ENCODE measurements around the gene MCUB. TPM values are rescaled to one million over a fixed set of nuclear protein-coding genes. Genes with fewer than 3 reads are reported as not detected.
"Not testable (repeated sequence)": the region's sequence is repeated elsewhere in the genome, so short reads cannot be mapped to it uniquely, and the experiment has no call there.

The MCUB gene
- total RNA-seq, 2 experiments from 2014 or later = 72.7 to 76.1 TPM

- H3K9me3 Mint-ChIP-seq = peaks cover 5% of the 10 kb centered on the region
- peaks cover 26% of the 10 kb centered on the region for H3K36me3 Mint-ChIP-seq
- peak overlapping the region; percentile 85 for H3K4me3 Mint-ChIP-seq
- H3K4me1 Mint-ChIP-seq = peaks cover 54% of the 10 kb centered on the region
- no peak for DNase-seq
- H3K27me3 Mint-ChIP-seq = no peaks in the 10 kb centered on the region
- peak overlapping the region; percentile 2 for H3K27ac Mint-ChIP-seq
These were observed 2.6 kb downstream of the MCUB start for GRCh38 chr4:109562457-109563239.

- DNase-seq = no peak
- Mint-ChIP-seq H3K36me3 (peaks cover 43% of the 10 kb centered on the region), H3K9me3 (peaks cover 11% of the 10 kb centered on the region), H3K27ac (no peak overlapping the region), H3K4me1 (peaks cover 58% of the 10 kb centered on the region), H3K27me3 (no peaks in the 10 kb centered on the region), H3K4me3 (no peak overlapping the region)
These were observed 11.4 kb downstream of the MCUB start for GRCh38 chr4:109571494-109571893.

- H3K27me3 Mint-ChIP-seq = no peaks in the 10 kb centered on the region
- H3K27ac Mint-ChIP-seq = no peak overlapping the region
- no peak for DNase-seq
- H3K4me3 Mint-ChIP-seq = no peak overlapping the region
- peaks cover 11% of the 10 kb centered on the region for H3K9me3 Mint-ChIP-seq
- H3K36me3 Mint-ChIP-seq = peaks cover 43% of the 10 kb centered on the region
- H3K4me1 Mint-ChIP-seq = peaks cover 59% of the 10 kb centered on the region
These were observed 12.1 kb downstream of the MCUB start for GRCh38 chr4:109572154-109572553.

- Mint-ChIP-seq H3K27ac (peak overlapping the region; percentile 39), H3K4me1 (peaks cover 63% of the 10 kb centered on the region)
These were observed 14.4 kb downstream of the MCUB start for GRCh38 chr4:109574443-109574850.

GRCh38 chr4:109574931-109575804, 15.1 kb downstream of the MCUB start:
- peaks cover 45% of the 10 kb centered on the region for H3K36me3 Mint-ChIP-seq
- DNase-seq = no peak
- peaks cover 58% of the 10 kb centered on the region for H3K4me1 Mint-ChIP-seq
- no peaks in the 10 kb centered on the region for H3K27me3 Mint-ChIP-seq
- H3K4me3 Mint-ChIP-seq = peak overlapping the region; percentile 50
- H3K27ac Mint-ChIP-seq = no peak overlapping the region
- peaks cover 11% of the 10 kb centered on the region for H3K9me3 Mint-ChIP-seq

More at GRCh38 chr4:109574443-109574850, 14.4 kb downstream of the MCUB start:
- H3K36me3 Mint-ChIP-seq = peaks cover 44% of the 10 kb centered on the region
- DNase-seq = no peak
- peaks cover 11% of the 10 kb centered on the region for H3K9me3 Mint-ChIP-seq
- no peaks in the 10 kb centered on the region for H3K27me3 Mint-ChIP-seq
- peak overlapping the region; percentile 50 for H3K4me3 Mint-ChIP-seq

GRCh38 chr4:109576462-109576861, 16.4 kb downstream of the MCUB start:
- peaks cover 57% of the 10 kb centered on the region for H3K4me1 Mint-ChIP-seq
- H3K27me3 Mint-ChIP-seq = no peaks in the 10 kb centered on the region
- peak overlapping the region; percentile 42 for H3K27ac Mint-ChIP-seq
- DNase-seq = no peak
- peaks cover 12% of the 10 kb centered on the region for H3K9me3 Mint-ChIP-seq
- peaks cover 46% of the 10 kb centered on the region for H3K36me3 Mint-ChIP-seq
- H3K4me3 Mint-ChIP-seq = no peak overlapping the region

GRCh38 chr4:109578846-109579245, 18.8 kb downstream of the MCUB start:
- H3K9me3 Mint-ChIP-seq = peaks cover 12% of the 10 kb centered on the region
- peak overlapping the region; percentile 69 for H3K27ac Mint-ChIP-seq
- H3K27me3 Mint-ChIP-seq = no peaks in the 10 kb centered on the region
- H3K4me3 Mint-ChIP-seq = no peak overlapping the region
- H3K4me1 Mint-ChIP-seq = peaks cover 50% of the 10 kb centered on the region
- H3K36me3 Mint-ChIP-seq = peaks cover 52% of the 10 kb centered on the region
- DNase-seq = no peak

GRCh38 chr4:109579997-109580396, 20.0 kb downstream of the MCUB start:
- not testable (repeated sequence) for H3K27me3 Mint-ChIP-seq, H3K4me3 Mint-ChIP-seq, H3K27ac Mint-ChIP-seq, DNase-seq
- Mint-ChIP-seq H3K36me3 (peaks cover 58% of the 10 kb centered on the region), H3K4me1 (peaks cover 50% of the 10 kb centered on the region), H3K9me3 (peaks cover 17% of the 10 kb centered on the region)

GRCh38 chr4:109588176-109588575, 28.1 kb downstream of the MCUB start:
- Mint-ChIP-seq H3K27me3 (no peaks in the 10 kb centered on the region), H3K36me3 (peaks cover 48% of the 10 kb centered on the region), H3K4me3 (peak overlapping the region; percentile 53), H3K27ac (peak overlapping the region; percentile 78), H3K4me1 (peaks cover 71% of the 10 kb centered on the region), H3K9me3 (peaks cover 18% of the 10 kb centered on the region)
- peak; percentile 61 for DNase-seq

GRCh38 chr4:109589119-109589518, 29.1 kb downstream of the MCUB start:
- Mint-ChIP-seq H3K27me3 (no peaks in the 10 kb centered on the region), H3K9me3 (peaks cover 17% of the 10 kb centered on the region), H3K4me1 (peaks cover 68% of the 10 kb centered on the region), H3K4me3 (peak overlapping the region; percentile 53), H3K36me3 (peaks cover 45% of the 10 kb centered on the region), H3K27ac (peak overlapping the region; percentile 78)
- no peak for DNase-seq

- peaks cover 41% of the 10 kb centered on the region for H3K36me3 Mint-ChIP-seq
- DNase-seq = no peak
- H3K27me3 Mint-ChIP-seq = no peaks in the 10 kb centered on the region
- H3K9me3 Mint-ChIP-seq = peaks cover 14% of the 10 kb centered on the region
- peaks cover 66% of the 10 kb centered on the region for H3K4me1 Mint-ChIP-seq
- H3K27ac Mint-ChIP-seq = peak overlapping the region; percentile 78
- H3K4me3 Mint-ChIP-seq = no peak overlapping the region
These were observed 29.6 kb downstream of the MCUB start for GRCh38 chr4:109589605-109590004.

GRCh38 chr4:109590905-109591304, 30.9 kb downstream of the MCUB start:
- H3K4me1 Mint-ChIP-seq = peaks cover 55% of the 10 kb centered on the region
- H3K27me3 Mint-ChIP-seq = no peaks in the 10 kb centered on the region
- peaks cover 30% of the 10 kb centered on the region for H3K36me3 Mint-ChIP-seq
- no peak overlapping the region for H3K4me3 Mint-ChIP-seq
- no peak for DNase-seq
- H3K27ac Mint-ChIP-seq = peak overlapping the region; percentile 72
- H3K9me3 Mint-ChIP-seq = peaks cover 5% of the 10 kb centered on the region

- Mint-ChIP-seq H3K27me3 (no peaks in the 10 kb centered on the region), H3K36me3 (peaks cover 16% of the 10 kb centered on the region), H3K9me3 (no peaks in the 10 kb centered on the region), H3K27ac (no peak overlapping the region), H3K4me1 (peaks cover 48% of the 10 kb centered on the region), H3K4me3 (no peak overlapping the region)
- DNase-seq = no peak
These were observed 32.3 kb downstream of the MCUB start for GRCh38 chr4:109592367-109592766.

GRCh38 chr4:109595123-109595522, 35.1 kb downstream of the MCUB start:
- H3K27ac Mint-ChIP-seq, H3K9me3 Mint-ChIP-seq, H3K4me3 Mint-ChIP-seq, DNase-seq, H3K27me3 Mint-ChIP-seq: not testable (repeated sequence)
- Mint-ChIP-seq H3K36me3 (peaks cover 32% of the 10 kb centered on the region), H3K4me1 (peaks cover 39% of the 10 kb centered on the region)

GRCh38 chr4:109596420-109597085, 36.5 kb downstream of the MCUB start:
- H3K4me1 Mint-ChIP-seq = peaks cover 40% of the 10 kb centered on the region
- peaks cover 28% of the 10 kb centered on the region for H3K36me3 Mint-ChIP-seq
- not testable (repeated sequence) for H3K27ac Mint-ChIP-seq, H3K27me3 Mint-ChIP-seq, DNase-seq, H3K9me3 Mint-ChIP-seq, H3K4me3 Mint-ChIP-seq

All from activated naive CD8-positive, alpha-beta T cell treated with anti-CD3 and anti-CD28 coated beads for 36 hours (primary cell).